OCI-LY7 (cell line): ENCODE results near the gene HLA-DMA.

Experiments used
- CTCF ChIP-seq: fragments of 200-600 bp; sonication (generic); conservative IDR thresholded peaks from 2 replicates; pipeline ENCODE4 v1.5.1; 2014; ENCODE audit warnings: mild to moderate bottlenecking, antibody characterized with exemption, low read length, moderate library complexity, mixed read lengths
- EZH2phosphoT487 ChIP-seq: fragments of 200-600 bp; sonication (generic); IDR thresholded peaks from 2 replicates; pipeline ENCODE4 v1.6.1; 2018; ENCODE audit warnings: low read depth, borderline replicate concordance, mild to moderate bottlenecking, mixed run types, antibody characterized with exemption, low read length, moderate library complexity, mixed read lengths

GRCh38 chr6:32932132-32932868 is 20.6 kb downstream of the HLA-DMA start:
- TF ChIP-seq CTCF = no peak
- TF ChIP-seq EZH2phosphoT487 = no peak
